Heart right ventricle (tissue), 16 donors: Measurements from ENCODE around the gene UPF1. TPM values are rescaled to one million over a fixed set of nuclear protein-coding genes. Genes with fewer than 3 reads are reported as not detected.

ENCODE experiments used
- ATAC-seq, 8 donors: fragments of 200-7000 bp; cut with Tn5 transposase; one replicate each; pipeline ENCODE4 v1.9.1; 2020; ENCODE audit warnings: mild to moderate bottlenecking in 8 of 8, moderate library complexity in 8 of 8, moderate number of reproducible peaks in 1 of 8
- DNase-seq, 2 donors: peaks; one replicate each; pipeline ENCODE4 v3.0.0-alpha.2; 2020
- H3K27ac ChIP-seq, 10 donors: fragments of 200-600 bp; sonication (generic) in 2 of 10; one replicate each; pipeline versions ENCODE4 v1.5.0 to v1.8.0; 2020 to 2022; ENCODE audit warnings: mild to moderate bottlenecking in 3 of 10
- H3K27me3 ChIP-seq, 7 donors: fragments of 200-600 bp; one replicate each; pipeline ENCODE4 v1.8.0; 2021 to 2022; ENCODE audit warnings: mild to moderate bottlenecking in 2 of 7
- H3K36me3 ChIP-seq, 9 donors: fragments of 200-600 bp; sonication (generic) in 1 of 9; one replicate each; pipeline versions ENCODE4 v1.5.0 to v1.8.0; 2020 to 2022; ENCODE audit warnings: mild to moderate bottlenecking in 2 of 9
- H3K4me1 ChIP-seq, 9 donors: fragments of 200-600 bp; sonication (generic) in 1 of 9; one replicate each; pipeline versions ENCODE4 v1.5.0 to v1.8.0; 2020 to 2022; ENCODE audit warnings: mild to moderate bottlenecking in 4 of 9
- H3K4me3 ChIP-seq, 10 donors: fragments of 200-600 bp; sonication (generic) in 2 of 10; one replicate each; pipeline versions ENCODE4 v1.5.0 to v1.8.0; 2020 to 2022; ENCODE audit warnings: mild to moderate bottlenecking in 7 of 10, moderate library complexity in 2 of 10
- H3K9me3 ChIP-seq, 11 donors: fragments of 200-600 bp in 10 of 11; sonication (generic) in 2 of 11; one replicate each; pipeline versions ENCODE4 v1.5.0 to v1.8.0; 2013 to 2022; ENCODE audit warnings: mild to moderate bottlenecking in 2 of 11, control low read depth in 1 of 11, moderate library complexity in 1 of 11
- CTCF ChIP-seq, 9 donors: fragments of 200-600 bp; sonication (generic) in 2 of 9; IDR thresholded peaks; one replicate each; pipeline versions ENCODE4 v1.5.0 to v1.8.0; 2021 to 2022; ENCODE audit warnings: antibody characterized with exemption in 9 of 9, mild to moderate bottlenecking in 5 of 9, moderate library complexity in 1 of 9
- WGBS, 2 donors: extraction: QIAGEN DNeasy Blood & Tissue Kit; methylation state at CpG; one replicate each; pipeline ENCODE4 v1.1.7; 2013; ENCODE audit warnings: inconsistent platforms in 1 of 2; 5-methylcytosine and 5-hydroxymethylcytosine counted together
- intact Hi-C, 10 donors: fragments of 100-400 bp; cut with DNase I; formaldehyde crosslinking; loops; one replicate each; pipeline versions ENCODE4 v1.11.1 to v1.14.2; 2022
- polyA plus RNA-seq, 2 donors: library from polyadenylated mRNA; stranded (reverse); fragments of 200-250 nt; gene quantifications; one replicate each; pipeline ENCODE4 v1.2.3, GENCODE V29; 2013
- total RNA-seq, 10 donors: library from RNA; stranded (reverse); fragmentation: NEBNext Ultra II Directional in 3 of 10; extraction: Animal tissue kit (Norgen Biotek cat#: 25700) in 3 of 10; gene quantifications; one replicate each; pipeline versions ENCODE4 v1.2.1 to v1.2.4, GENCODE V29; 2021 to 2023
- donor health status: Arrhythmogenic right ventricular cardiomyopathy.
- donor health status: ischemic (EF 13 %, LVEDD 7.1; RV severe dilation, severe dysfunction).
- donor health status: healthy with polysubstance abuse.
- donor health status: DM: no; HTN: yes; CAD: no.
- donor health status: DM: no; HTN: no; CAD: no.
- donor health status: ischemic (EF 25% LVEDD 6.9; RV normal size, moderate dysfunction).
- donor health status: ischemic (EF 25% LVEDD 5.7; RV mildly dilated, moderate dysfunction).
- donor health status: healthy.
- donor health status: DM: yes; HTN: yes; CAD: no.
- donor health status: Ischemic cardiomyopathy.
- donor health status: ischemic (EF 35%, LVEDD 5.7; RV mildly dilated, moderate dysfunction).
- donor health status: nonischemic (EF 11% LVEDD 7.7; RV severe dilation, severe dysfunction).
- donor health status: DM: yes; HTN: yes; CAD: no.
- donor health status: PGD.
- donor health status: ischemic (EF 29% LVEDD 5.4; RV normal size, mild dysfunction).
- donor health status: nonischemic (EF 23%, LVEDD 6.1; RV moderate dilation, normal function).

UPF1 gene
- total and polyA plus RNA-seq, 12 donors: 25.2 to 44.3 (median 36.8) TPM

- Histone ChIP-seq H3K4me3 (no peak overlapping the region), H3K36me3 (peaks cover 0 to 15% (median 0%) of the 10 kb centered on the region in 9 donors), H3K9me3 (peaks cover 0 to 23% (median 8%) of the 10 kb centered on the region in 11 donors), H3K27me3 (peaks cover 0 to 11% (median 0%) of the 10 kb centered on the region in 7 donors), H3K27ac (no peak overlapping the region), H3K4me1 (peaks cover 13 to 37% (median 34%) of the 10 kb centered on the region in 9 donors)
- intact Hi-C loops: loop anchor here in 5 of 10 donors (5.0 to 10.0 kb wide), 3 partner anchors 146 to 156 kb away; partner anchors contain the start of gene CRTC1 (in 4 of the 5)
- TF ChIP-seq CTCF (IDR thresholded peaks at IDR 0.05): no peak
- 84 to 87% methylated on average over 2 of the region's 2 CpGs for WGBS, 2 donors
- no peak for DNase-seq
- ATAC-seq: no peak
These were observed 1.3 kb upstream of the UPF1 start for GRCh38 chr19:18830488-18830887.

DNA sequence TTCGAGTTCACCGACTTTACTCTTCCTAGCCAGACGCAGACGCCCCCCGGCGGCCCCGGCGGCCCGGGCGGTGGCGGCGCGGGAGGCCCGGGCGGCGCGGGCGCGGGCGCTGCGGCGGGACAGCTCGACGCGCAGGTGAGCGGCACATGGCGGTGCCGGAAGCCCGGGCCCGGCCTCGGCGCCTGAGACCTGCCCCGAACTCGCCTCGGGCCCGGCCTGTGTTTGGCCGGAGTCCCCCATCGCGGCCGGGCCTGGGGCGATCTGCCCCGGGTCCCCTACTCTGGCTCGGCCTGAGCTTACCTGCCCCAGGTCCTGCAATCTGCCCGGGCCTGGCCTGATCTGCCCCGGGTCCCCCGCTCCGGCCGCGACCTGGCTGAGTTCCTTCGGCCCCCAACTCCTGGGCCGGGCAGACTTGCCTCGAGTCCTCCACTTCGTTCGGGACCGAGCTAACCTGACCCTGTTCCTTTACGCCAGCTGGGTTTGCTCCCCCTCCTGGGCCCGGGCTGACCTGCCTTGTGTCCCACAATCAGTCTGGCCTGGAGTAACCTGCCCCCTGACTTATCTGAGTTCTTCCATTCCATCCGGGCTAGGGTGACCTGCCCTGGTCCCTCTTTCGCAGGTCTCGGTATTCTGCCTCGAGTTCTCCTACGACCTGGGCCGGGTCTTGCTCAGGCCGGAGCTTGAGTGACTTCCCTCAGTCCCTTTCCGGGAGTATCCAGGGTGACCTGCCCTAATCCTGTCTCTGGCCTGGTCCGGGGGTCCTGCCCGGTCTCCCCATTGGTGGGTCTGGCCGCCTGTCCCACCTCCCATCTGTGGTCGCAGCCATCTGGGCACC lies 764 bp downstream of the UPF1 start:
- Histone ChIP-seq H3K4me1 (peaks cover 13 to 56% (median 50%) of the 10 kb centered on the region in 9 donors), H3K27me3 (peaks cover 0 to 4% (median 0%) of the 10 kb centered on the region in 7 donors), H3K27ac (peak overlapping the region in 9 of 10 donors; percentile 84 to 96 (median 86)), H3K9me3 (peaks cover 0 to 5% (median 0%) of the 10 kb centered on the region in 11 donors), H3K4me3 (peak overlapping the region; percentile 69 to 99 (median 90)), H3K36me3 (peaks cover 0 to 29% (median 0%) of the 10 kb centered on the region in 9 donors)
- no peak for DNase-seq
- TF ChIP-seq CTCF (IDR thresholded peaks at IDR 0.05): peak in 3 of 9 donors; percentile 12 to 22 (median 21)
- 0 to 1% methylated on average over 60 to 69 of the region's 69 CpGs for WGBS, 2 donors
- ATAC-seq: peak; percentile 18 to 56 (median 34)
- intact Hi-C loops: loop anchor here in 5 of 10 donors (5.0 to 10.0 kb wide), 3 partner anchors 148 to 158 kb away; partner anchors contain the start of gene CRTC1 (in 4 of the 5)

GRCh38 chr19:18833141-18833476 lies 1.4 kb downstream of the UPF1 start:
- Histone ChIP-seq H3K27me3 (no peaks in the 10 kb centered on the region), H3K27ac (peak overlapping the region in 8 of 10 donors; percentile 84 to 96 (median 88)), H3K4me3 (peak overlapping the region; percentile 69 to 99 (median 90)), H3K9me3 (no peaks in the 10 kb centered on the region), H3K36me3 (peaks cover 0 to 35% (median 0%) of the 10 kb centered on the region in 9 donors), H3K4me1 (peaks cover 13 to 62% (median 55%) of the 10 kb centered on the region in 9 donors)
- 5 to 6% methylated on average over 9 of the region's 9 CpGs for WGBS, 2 donors
- intact Hi-C loops: loop anchor here in 5 of 10 donors (5.0 to 10.0 kb wide), 3 partner anchors 148 to 158 kb away; partner anchors contain the start of gene CRTC1 (in 4 of the 5)
- TF ChIP-seq CTCF (IDR thresholded peaks at IDR 0.05): no peak
- peak in 3 of 8 donors; percentile 9 to 28 (median 11) for ATAC-seq
- no peak for DNase-seq

DNA sequence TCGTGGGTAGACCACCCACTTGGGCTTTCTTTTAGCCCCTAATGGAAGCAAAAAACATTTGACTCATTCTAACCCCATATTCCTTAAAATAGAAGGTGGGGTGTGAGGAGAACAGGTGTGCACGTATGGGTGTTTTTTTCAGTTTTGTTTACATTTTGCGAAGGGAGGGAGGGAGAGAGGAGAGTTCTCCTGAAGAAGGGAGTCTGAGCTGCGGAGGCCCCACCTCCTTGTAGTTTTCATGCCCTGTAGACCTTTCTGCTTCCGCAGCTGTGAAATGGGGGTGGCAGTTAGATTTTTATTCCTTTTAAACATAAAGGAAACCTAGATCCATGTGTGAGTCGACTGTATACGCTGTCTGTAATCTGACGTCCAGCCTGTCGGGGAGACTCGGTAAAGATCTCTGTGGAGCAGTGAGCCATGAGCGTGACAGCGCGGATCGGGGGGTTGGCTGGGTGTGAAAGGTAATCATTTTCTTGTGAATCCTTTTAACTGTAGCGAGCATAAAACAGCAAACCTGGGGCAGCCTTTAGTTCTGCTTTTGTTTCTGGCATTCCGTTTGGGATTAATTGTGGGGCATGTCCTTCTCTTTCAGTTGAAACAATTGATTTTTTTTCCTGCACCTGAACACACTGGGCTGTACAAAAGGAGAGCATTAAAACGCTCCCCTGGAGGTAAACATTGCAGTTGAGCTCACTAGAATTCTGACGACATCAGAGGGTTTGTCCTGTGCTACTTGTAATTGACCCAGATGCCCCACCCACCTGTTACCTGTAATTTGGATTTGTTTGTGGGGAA lies 2.3 kb downstream of the UPF1 start:
- DNase-seq (no peak), ATAC-seq (no peak)
- no peak for TF ChIP-seq CTCF (IDR thresholded peaks at IDR 0.05)
- Histone ChIP-seq H3K27ac (peak overlapping the region in 3 of 10 donors; percentile 31 to 96 (median 93)), H3K4me1 (peaks cover 13 to 71% (median 65%) of the 10 kb centered on the region in 9 donors), H3K27me3 (no peaks in the 10 kb centered on the region), H3K9me3 (no peaks in the 10 kb centered on the region), H3K36me3 (peaks cover 0 to 42% (median 0%) of the 10 kb centered on the region in 9 donors), H3K4me3 (peak overlapping the region in 9 of 10 donors; percentile 69 to 99 (median 90))
- 28 to 40% methylated on average over 18 of the region's 18 CpGs for WGBS, 2 donors
- intact Hi-C loops: loop anchor here in 5 of 10 donors (5.0 to 10.0 kb wide), 3 partner anchors 149 to 159 kb away; partner anchors contain the start of gene CRTC1 (in 4 of the 5)
